Measurements from ENCODE around the gene GH2.

- TF ChIP-seq CTCF (conservative IDR thresholded peaks at IDR 0.05; ENCODE audit: low read depth in 2 of 2): no peak
- no peak for TF ChIP-seq EZH2 (IDR thresholded peaks at IDR 0.05; ENCODE audit: low read depth, unreplicated experiment)
- no peak for TF ChIP-seq POLR2AphosphoS5 (IDR thresholded peaks at IDR 0.05; ENCODE audit: low read depth)
- TF ChIP-seq REST (IDR thresholded peaks at IDR 0.05; ENCODE audit: unreplicated experiment): no peak
- TF ChIP-seq EZH2phosphoT487 (IDR thresholded peaks at IDR 0.05; ENCODE audit: unreplicated experiment): no peak
- no peak for TF ChIP-seq ZNF114 (CRISPR knock-in tag; IDR thresholded peaks at IDR 0.05)
- no peak for TF ChIP-seq STAT1 (IDR thresholded peaks at IDR 0.05; ENCODE audit: unreplicated experiment)
- no peak for TF ChIP-seq CREB1 (CRISPR knock-in tag; IDR thresholded peaks at IDR 0.05; ENCODE audit: low read depth)
- no peak for TF ChIP-seq ZNF331 (CRISPR knock-in tag; IDR thresholded peaks at IDR 0.05; ENCODE audit: low read depth)
- TF ChIP-seq JUNB (IDR thresholded peaks at IDR 0.05; ENCODE audit: unreplicated experiment): no peak
- TF ChIP-seq NANOG (IDR thresholded peaks at IDR 0.05; ENCODE audit: borderline replicate concordance): no peak
Observed at GRCh38 chr17:63836811-63837210, 44.9 kb downstream of the GH2 start.

Data from GM23338 (cell line).